Measurements from ENCODE around the gene SH2B2.

- no peak for TF ChIP-seq CTCF (IDR thresholded peaks at IDR 0.05)
- no peak for TF ChIP-seq POLR2A (IDR thresholded peaks at IDR 0.05)
- no peak for TF ChIP-seq EP300 (IDR thresholded peaks at IDR 0.05)
These were observed 16.3 kb upstream of the SH2B2 start for GRCh38 chr7:102270178-102270887.

All from tibial nerve (tissue), 4 donors.